ENCODE results near the gene RGS5.
"Not testable (repeated sequence)": the region's sequence is repeated elsewhere in the genome, so short reads cannot be mapped to it uniquely, and the experiment has no call there.

The RGS5 gene, protein sequence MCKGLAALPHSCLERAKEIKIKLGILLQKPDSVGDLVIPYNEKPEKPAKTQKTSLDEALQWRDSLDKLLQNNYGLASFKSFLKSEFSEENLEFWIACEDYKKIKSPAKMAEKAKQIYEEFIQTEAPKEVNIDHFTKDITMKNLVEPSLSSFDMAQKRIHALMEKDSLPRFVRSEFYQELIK

GRCh38 chr1:163202833-163203451 lies at the start of gene RGS5:
TSS of gene RGS5 (minus strand) at chr1:163202916. CDS start at chr1:163202835, 81 bp downstream.
- no peak for DNase-seq (ENCODE audit: low read depth)

DNA sequence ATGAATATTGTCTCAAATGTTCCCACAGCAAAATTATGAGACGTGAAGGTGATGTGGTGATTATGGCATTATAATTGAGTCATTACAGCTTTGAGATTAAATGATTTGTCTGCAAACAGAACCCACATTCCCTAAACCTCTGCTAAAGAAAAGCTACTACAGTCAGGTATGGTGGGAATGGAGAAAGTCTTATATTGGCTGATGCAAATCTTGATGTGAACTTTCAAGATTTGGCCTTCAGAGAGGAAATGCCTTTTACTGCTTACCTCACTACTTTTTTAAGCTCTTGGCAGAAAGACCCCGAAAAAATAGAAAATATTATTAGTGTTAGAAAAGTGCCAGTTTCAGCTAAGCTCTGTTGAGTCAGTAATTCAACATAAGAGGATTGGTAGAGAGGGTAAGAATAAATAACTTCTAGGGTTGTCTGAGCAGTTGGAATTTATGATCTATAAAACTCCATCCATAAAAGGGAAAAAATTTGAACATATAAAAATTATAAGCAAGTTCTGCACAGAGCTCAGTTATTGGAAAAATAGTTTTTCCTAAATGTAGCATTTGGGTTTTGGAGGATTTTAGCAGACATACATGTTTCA lies 47.8 kb upstream of the RGS5 start:
- DNase-seq (ENCODE audit: low read depth) = no peak

DNA sequence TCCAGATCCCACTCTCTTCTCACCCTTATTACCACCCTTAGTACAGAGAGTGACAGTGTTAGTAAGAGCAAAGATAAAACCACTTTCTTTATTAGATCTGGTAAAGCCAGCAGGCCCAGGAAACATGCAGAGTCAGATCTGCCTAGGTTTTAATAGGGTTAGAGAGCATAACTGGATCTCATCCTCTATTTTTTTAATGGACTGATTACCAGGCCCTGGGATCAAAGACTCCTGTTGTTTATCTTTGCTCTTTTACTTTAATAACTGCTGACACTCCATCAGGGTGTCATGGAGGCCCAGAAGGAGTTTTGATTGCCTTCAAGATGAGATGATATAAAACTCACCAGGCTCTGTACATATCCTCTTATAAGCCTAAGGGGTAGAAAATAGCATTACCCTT lies 45.3 kb upstream of the RGS5 start:
- no peak for DNase-seq (ENCODE audit: low read depth)

GRCh38 chr1:163244648-163245047 lies 41.9 kb upstream of the RGS5 start:
- DNase-seq (ENCODE audit: low read depth) = not testable (repeated sequence)

DNA sequence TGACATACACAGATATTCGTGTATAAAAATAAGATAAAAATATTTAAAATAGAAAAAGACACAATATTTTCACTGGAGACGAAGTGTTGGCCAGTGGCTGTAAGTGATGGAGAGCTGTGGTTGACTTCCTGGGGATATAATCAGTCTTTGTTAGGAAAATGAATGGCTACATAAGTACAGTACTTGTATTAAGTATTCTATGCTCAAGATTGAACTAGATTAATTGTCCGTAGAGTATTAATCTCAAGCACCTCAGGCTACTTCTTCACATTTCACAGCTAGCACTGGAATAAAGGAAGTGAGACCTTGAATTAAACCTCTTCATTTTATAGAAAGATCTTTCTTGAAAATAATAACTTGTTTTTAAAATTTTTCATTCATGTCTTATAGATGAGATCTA lies 39.0 kb upstream of the RGS5 start:
- no peak for DNase-seq (ENCODE audit: low read depth)

DNA sequence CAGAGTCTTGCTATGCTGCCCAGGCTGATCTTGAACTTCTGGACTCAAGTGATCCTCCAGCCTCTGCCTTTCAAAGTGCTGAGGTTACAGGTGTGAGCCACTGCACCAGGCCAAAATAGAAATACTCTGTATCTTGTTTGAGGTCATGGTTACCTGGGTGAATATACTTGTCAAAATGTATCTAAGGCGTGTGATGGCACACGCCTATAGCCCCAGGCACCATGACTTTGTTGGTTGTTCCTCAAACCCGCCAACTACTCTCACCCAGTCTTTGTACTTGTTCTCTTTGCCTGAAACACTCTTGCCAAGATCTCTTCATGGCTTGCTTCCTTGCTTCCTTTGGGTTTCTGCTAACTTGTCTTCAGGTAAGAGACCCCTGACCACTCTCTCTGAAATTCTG lies 38.0 kb upstream of the RGS5 start:
- no peak for DNase-seq (ENCODE audit: low read depth)

- DNase-seq (ENCODE audit: low read depth) = not testable (repeated sequence)
These were observed 30.9 kb upstream of the RGS5 start for GRCh38 chr1:163233643-163234042.

- no peak for DNase-seq (ENCODE audit: low read depth)
These were observed 28.7 kb upstream of the RGS5 start for GRCh38 chr1:163231385-163231784.

DNA sequence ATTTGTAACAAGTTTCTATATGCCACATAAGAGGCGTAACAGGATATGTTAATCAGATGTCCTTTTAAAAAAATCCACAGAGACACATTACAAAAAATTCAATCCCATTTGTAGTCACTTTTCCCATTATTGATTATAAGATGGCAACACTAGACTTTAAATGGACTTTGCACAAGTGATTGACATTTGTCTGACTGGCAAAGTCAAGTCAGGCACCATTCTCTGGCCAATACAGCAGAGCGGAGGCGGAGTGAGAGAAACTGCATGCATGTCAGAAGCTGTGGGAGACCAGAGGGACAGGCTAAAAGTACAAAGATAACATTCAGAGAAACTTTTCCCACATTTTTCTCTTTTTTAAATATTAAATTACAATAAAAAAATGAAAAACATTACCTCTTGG lies 28.1 kb upstream of the RGS5 start:
- no peak for DNase-seq (ENCODE audit: low read depth)

- DNase-seq (ENCODE audit: low read depth) = not testable (repeated sequence)
These were observed 25.6 kb upstream of the RGS5 start for GRCh38 chr1:163228271-163228670.

GRCh38 chr1:163227126-163227525 lies 24.4 kb upstream of the RGS5 start:
- DNase-seq (ENCODE audit: low read depth) = no peak

GRCh38 chr1:163213626-163214025 lies 10.9 kb upstream of the RGS5 start:
- no peak for DNase-seq (ENCODE audit: low read depth)

DNA sequence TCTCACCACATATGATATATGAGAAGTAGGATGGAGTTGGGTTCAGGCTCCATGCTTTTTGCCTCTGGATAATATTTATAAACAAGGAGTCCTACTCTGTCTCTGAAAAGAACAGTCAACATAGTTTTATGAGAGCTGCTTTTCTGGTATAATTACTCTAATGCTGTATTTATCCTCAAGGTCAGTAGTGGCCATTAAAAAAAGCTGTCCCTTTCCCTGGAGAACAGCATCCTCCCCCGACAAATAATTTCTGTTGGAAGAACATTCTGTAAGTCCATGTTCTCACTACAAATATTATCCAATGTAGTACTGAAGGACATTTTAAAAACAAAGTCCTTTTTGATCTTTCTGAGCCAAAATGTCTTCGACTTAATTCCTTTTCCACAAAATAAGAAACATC lies 9.0 kb upstream of the RGS5 start:
- DNase-seq (ENCODE audit: low read depth) = no peak

DNA sequence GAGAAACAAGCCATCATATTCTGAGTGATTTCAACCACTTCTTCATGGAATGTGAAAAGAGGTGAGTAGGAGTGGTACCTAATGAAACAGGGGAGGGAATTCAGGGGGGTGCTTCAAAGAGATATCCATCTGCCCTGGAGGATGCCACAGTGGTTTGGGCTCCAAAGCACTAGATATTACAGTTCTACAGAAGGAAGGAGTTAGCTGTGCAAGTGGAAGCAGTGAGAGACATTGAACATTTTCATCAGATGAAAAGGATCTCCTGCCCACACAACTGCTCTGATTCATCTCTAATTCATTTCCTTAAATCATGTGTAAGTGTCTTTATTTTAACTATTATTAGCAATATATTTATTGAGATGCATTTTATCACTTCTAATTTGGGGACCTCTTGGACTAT lies 2.8 kb upstream of the RGS5 start:
- DNase-seq (ENCODE audit: low read depth) = no peak

- DNase-seq (ENCODE audit: low read depth) = no peak
These were observed 845 bp upstream of the RGS5 start for GRCh38 chr1:163203561-163203960.

- DNase-seq (ENCODE audit: low read depth) = no peak
These were observed 810 bp downstream of the RGS5 start for GRCh38 chr1:163201906-163202305.

- DNase-seq (ENCODE audit: low read depth) = no peak
These were observed 5.7 kb downstream of the RGS5 start for GRCh38 chr1:163197022-163197421.

GRCh38 chr1:163196449-163196787 lies 6.3 kb downstream of the RGS5 start:
- no peak for DNase-seq (ENCODE audit: low read depth)

- no peak for DNase-seq (ENCODE audit: low read depth)
These were observed 6.8 kb downstream of the RGS5 start for GRCh38 chr1:163195728-163196448.

DNA sequence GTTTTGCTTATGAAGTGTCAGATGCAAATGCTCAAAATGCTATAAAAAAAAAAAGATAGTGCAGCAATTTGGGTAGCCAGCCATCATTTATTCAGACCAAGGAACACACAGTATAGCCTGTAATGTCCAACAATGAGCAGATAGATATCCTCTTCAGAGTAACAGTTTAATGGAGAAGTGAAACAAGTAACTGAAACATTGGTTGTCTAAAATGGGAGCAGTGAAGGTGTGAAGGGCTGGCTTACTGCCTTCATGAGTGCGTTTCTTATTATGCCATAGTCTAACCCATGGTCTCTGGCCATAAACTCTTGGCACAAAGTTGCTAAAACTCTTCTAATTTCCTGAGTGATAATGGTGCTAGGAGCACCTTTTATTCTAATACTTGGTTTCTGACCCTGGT lies 11.4 kb downstream of the RGS5 start:
- no peak for DNase-seq (ENCODE audit: low read depth)

GRCh38 chr1:163188947-163189346 lies 13.8 kb downstream of the RGS5 start:
- no peak for DNase-seq (ENCODE audit: low read depth)

GRCh38 chr1:163187849-163188248 lies 14.9 kb downstream of the RGS5 start:
- DNase-seq (ENCODE audit: low read depth) = no peak

- DNase-seq (ENCODE audit: low read depth) = no peak
These were observed 15.9 kb downstream of the RGS5 start for GRCh38 chr1:163186862-163187261.
